Esophagus squamous epithelium (tissue), 5 donors: ENCODE results near the gene MACC1. TPM values are rescaled to one million over a fixed set of nuclear protein-coding genes. Genes with fewer than 3 reads are reported as not detected.

Experiments
- DNase-seq: peaks from one replicate; lab custom pipeline; 2025; lab: John Stamatoyannopoulos, UW
- H3K27ac ChIP-seq, 4 donors: fragments of 200-600 bp; sonication (generic); one replicate each; pipeline ENCODE4 v1.5.1; 2016 to 2019; ENCODE audit warnings: mild to moderate bottlenecking in 1 of 4
- H3K27me3 ChIP-seq, 4 donors: fragments of 200-600 bp; sonication (generic); 1 replicate in 3 of 4; 2 replicates in 1 of 4; pipeline versions ENCODE4 v1.5.1 to v1.6.0; 2017 to 2021; ENCODE audit warnings: antibody characterized with exemption in 1 of 4
- H3K36me3 ChIP-seq, 3 donors: fragments of 200-600 bp; sonication (generic); one replicate each; pipeline ENCODE4 v1.5.1; 2016 to 2019
- H3K4me1 ChIP-seq, 3 donors: fragments of 200-600 bp; sonication (generic); one replicate each; pipeline ENCODE4 v1.5.1; 2017 to 2019
- H3K4me3 ChIP-seq, 4 donors: fragments of 200-600 bp; sonication (generic); 1 replicate in 3 of 4; 2 replicates in 1 of 4; pipeline ENCODE4 v1.5.1; 2016 to 2019; ENCODE audit warnings: mild to moderate bottlenecking in 2 of 4, moderate library complexity in 1 of 4
- H3K9me3 ChIP-seq, 3 donors: fragments of 200-600 bp; sonication (generic); one replicate each; pipeline ENCODE4 v1.5.1; 2016 to 2019
- CTCF ChIP-seq, 6 experiments: fragments of 450-650 bp in 4 of 6; fragments of 200-600 bp in 2 of 6; sonication (generic) in 2 of 6; IDR thresholded peaks; one replicate each; pipeline ENCODE4 v1.5.1; 2016 to 2019; ENCODE audit warnings: antibody characterized with exemption in 6 of 6, mild to moderate bottlenecking in 4 of 6, moderate library complexity in 4 of 6
- POLR2A ChIP-seq, 4 donors: fragments of 450-650 bp; IDR thresholded peaks; one replicate each; pipeline ENCODE4 v1.6.1; 2017; ENCODE audit warnings: antibody characterized with exemption in 4 of 4, mild to moderate bottlenecking in 4 of 4, moderate library complexity in 3 of 4
- WGBS, 2 donors: methylation state at CpG; one replicate each; pipeline ENCODE4 v1.1.5; 2018; 5-methylcytosine and 5-hydroxymethylcytosine counted together
- intact Hi-C: fragments of 100-400 bp; cut with DNase I; formaldehyde crosslinking; loops from one replicate; pipeline ENCODE4 v1.15.0; 2022
- total RNA-seq, 4 donors: library from RNA; depleted of rRNA; stranded (reverse); fragments of >200 nt; gene quantifications; one replicate each; pipeline ENCODE4 v1.1.0, GENCODE V29; 2016
- donor health status: DM: yes; HTN: yes; CAD: no.

Gene MACC1
- total RNA-seq, 4 donors from 2014 or later, result 17.4 to 32.8 (median 23.2) TPM

GRCh38 chr7:20249376-20249775 is 32.2 kb upstream of the MACC1 start:
- Histone ChIP-seq H3K4me3 (no peak overlapping the region), H3K36me3 (no peaks in the 10 kb centered on the region), H3K9me3 (no peaks in the 10 kb centered on the region), H3K27ac (no peak overlapping the region), H3K4me1 (no peaks in the 10 kb centered on the region), H3K27me3 (no peaks in the 10 kb centered on the region)
- no peak for DNase-seq
- TF ChIP-seq POLR2A (IDR thresholded peaks at IDR 0.05), result no peak
- no peak for TF ChIP-seq CTCF (IDR thresholded peaks at IDR 0.05)
- 65 to 74% methylated on average over 4 of the region's 4 CpGs for WGBS, 2 donors
- intact Hi-C loops, result no loop called here

- Histone ChIP-seq H3K4me1 (peaks cover 0 to 8% (median 5%) of the 10 kb centered on the region in 3 donors), H3K9me3 (no peaks in the 10 kb centered on the region), H3K27me3 (no peaks in the 10 kb centered on the region), H3K27ac (no peak overlapping the region), H3K36me3 (no peaks in the 10 kb centered on the region), H3K4me3 (no peak overlapping the region)
- no peak for DNase-seq
- 86 to 91% methylated on average over 5 of the region's 5 CpGs for WGBS, 2 donors
- intact Hi-C loops, result no loop called here
- TF ChIP-seq CTCF (IDR thresholded peaks at IDR 0.05), result no peak
- no peak for TF ChIP-seq POLR2A (IDR thresholded peaks at IDR 0.05)
Observed at GRCh38 chr7:20246236-20246635, 29.1 kb upstream of the MACC1 start.

GRCh38 chr7:20244334-20245120 is 27.3 kb upstream of the MACC1 start:
- TF ChIP-seq POLR2A (IDR thresholded peaks at IDR 0.05) (no peak), CTCF (IDR thresholded peaks at IDR 0.05) (no peak)
- Histone ChIP-seq H3K4me3 (no peak overlapping the region), H3K36me3 (no peaks in the 10 kb centered on the region), H3K9me3 (no peaks in the 10 kb centered on the region), H3K27me3 (no peaks in the 10 kb centered on the region), H3K4me1 (peaks cover 0 to 16% (median 12%) of the 10 kb centered on the region in 3 donors), H3K27ac (no peak overlapping the region)
- intact Hi-C loops, result no loop called here
- no peak for DNase-seq
- 53 to 64% methylated on average over 3 of the region's 3 CpGs for WGBS, 2 donors

- peak overlapping the region in 2 of 4 donors; percentile 23 to 27 for H3K27ac ChIP-seq
- H3K27me3 ChIP-seq, result no peaks in the 10 kb centered on the region
- no peaks in the 10 kb centered on the region for H3K9me3 ChIP-seq
- peaks cover 0 to 16% (median 12%) of the 10 kb centered on the region in 3 donors for H3K4me1 ChIP-seq
- no peaks in the 10 kb centered on the region for H3K36me3 ChIP-seq
- WGBS, 2 donors, result 38 to 52% methylated on average over 2 of the region's 2 CpGs
- DNase-seq, result no peak
- intact Hi-C loops, result no loop called here
- H3K4me3 ChIP-seq, result no peak overlapping the region
- no peak for TF ChIP-seq POLR2A (IDR thresholded peaks at IDR 0.05)
- no peak for TF ChIP-seq CTCF (IDR thresholded peaks at IDR 0.05)
Observed at GRCh38 chr7:20241911-20242261, 24.7 kb upstream of the MACC1 start.

GRCh38 chr7:20241194-20241910 is 24.2 kb upstream of the MACC1 start:
- WGBS, 2 donors, result 46 to 55% methylated on average over 3 of the region's 3 CpGs
- H3K4me3 ChIP-seq, result no peak overlapping the region
- no peaks in the 10 kb centered on the region for H3K27me3 ChIP-seq
- no peak for TF ChIP-seq POLR2A (IDR thresholded peaks at IDR 0.05)
- no peak for TF ChIP-seq CTCF (IDR thresholded peaks at IDR 0.05)
- H3K9me3 ChIP-seq, result no peaks in the 10 kb centered on the region
- DNase-seq, result no peak
- H3K27ac ChIP-seq, result peak overlapping the region in 2 of 4 donors; percentile 23 to 27
- H3K36me3 ChIP-seq, result no peaks in the 10 kb centered on the region
- H3K4me1 ChIP-seq, result peaks cover 0 to 16% (median 12%) of the 10 kb centered on the region in 3 donors
- intact Hi-C loops, result no loop called here
